Measurements from ENCODE around the gene NMUR1.

NMUR1 gene

GRCh38 chr2:231547315-231548110 lies 17.3 kb upstream of the NMUR1 start:
- no peak for TF ChIP-seq CTCF (IDR thresholded peaks at IDR 0.05)
- intact Hi-C loops (cut with DNase I; ENCODE audit: low total_unique reads), result no loop called here

GRCh38 chr2:231546014-231546715 lies 15.9 kb upstream of the NMUR1 start:
- H3K27me3 ChIP-seq, result no peaks in the 10 kb centered on the region
- H3K36me3 ChIP-seq, result no peaks in the 10 kb centered on the region
- no peak for TF ChIP-seq CTCF (IDR thresholded peaks at IDR 0.05)
- no peak overlapping the region for H3K27ac ChIP-seq
- H3K9me3 ChIP-seq, result peaks cover 0 to 5% (median 0%) of the 10 kb centered on the region in 3 donors
- DNase-seq, result no peak
- H3K4me3 ChIP-seq, result no peak overlapping the region
- peaks cover 0 to 24% (median 12%) of the 10 kb centered on the region in 4 donors for H3K4me1 ChIP-seq
- intact Hi-C loops (cut with DNase I; ENCODE audit: low total_unique reads), result no loop called here

More at GRCh38 chr2:231547315-231548110, 17.3 kb upstream of the NMUR1 start:
- H3K9me3 ChIP-seq, result peaks cover 0 to 9% (median 0%) of the 10 kb centered on the region in 3 donors
- H3K4me1 ChIP-seq, result peaks cover 0 to 10% (median 4%) of the 10 kb centered on the region in 4 donors
- no peaks in the 10 kb centered on the region for H3K27me3 ChIP-seq
- no peak overlapping the region for H3K4me3 ChIP-seq
- no peaks in the 10 kb centered on the region for H3K36me3 ChIP-seq
- no peak overlapping the region for H3K27ac ChIP-seq
- DNase-seq, result no peak

- H3K27ac ChIP-seq, result no peak overlapping the region
- no peaks in the 10 kb centered on the region for H3K36me3 ChIP-seq
- H3K27me3 ChIP-seq, result no peaks in the 10 kb centered on the region
- peaks cover 0 to 5% (median 0%) of the 10 kb centered on the region in 3 donors for H3K9me3 ChIP-seq
- TF ChIP-seq CTCF (IDR thresholded peaks at IDR 0.05), result no peak
- H3K4me1 ChIP-seq, result peaks cover 0 to 26% (median 12%) of the 10 kb centered on the region in 4 donors
- H3K4me3 ChIP-seq, result no peak overlapping the region
- intact Hi-C loops (cut with DNase I; ENCODE audit: low total_unique reads), result no loop called here
- DNase-seq, result peak in 1 of 2 donors; percentile 40
Measured at GRCh38 chr2:231545105-231545902, 15.1 kb upstream of the NMUR1 start.

GRCh38 chr2:231542136-231542535 lies 11.9 kb upstream of the NMUR1 start:
- intact Hi-C loops (cut with DNase I; ENCODE audit: low total_unique reads), result no loop called here
- peaks cover 0 to 26% (median 14%) of the 10 kb centered on the region in 4 donors for H3K4me1 ChIP-seq
- no peaks in the 10 kb centered on the region for H3K36me3 ChIP-seq
- H3K4me3 ChIP-seq, result no peak overlapping the region
- no peak for TF ChIP-seq CTCF (IDR thresholded peaks at IDR 0.05)
- no peaks in the 10 kb centered on the region for H3K27me3 ChIP-seq
- H3K27ac ChIP-seq, result peak overlapping the region; percentile 2 to 42
- H3K9me3 ChIP-seq, result peaks cover 0 to 5% (median 0%) of the 10 kb centered on the region in 3 donors
- DNase-seq, result no peak

GRCh38 chr2:231541645-231542044 lies 11.4 kb upstream of the NMUR1 start:
- Histone ChIP-seq H3K27ac (peak overlapping the region; percentile 2 to 42), H3K4me1 (peaks cover 0 to 26% (median 14%) of the 10 kb centered on the region in 4 donors), H3K4me3 (no peak overlapping the region), H3K27me3 (no peaks in the 10 kb centered on the region), H3K36me3 (no peaks in the 10 kb centered on the region), H3K9me3 (peaks cover 0 to 5% (median 0%) of the 10 kb centered on the region in 3 donors)
- TF ChIP-seq CTCF (IDR thresholded peaks at IDR 0.05), result no peak
- no peak for DNase-seq
- intact Hi-C loops (cut with DNase I; ENCODE audit: low total_unique reads), result no loop called here

Data from tibial artery (tissue), 4 donors.